HEK293 (cell line): Measurements from ENCODE around the gene EVI5L.
A peak's percentile ranks its signal among the peaks of the same experiment; 100 is the strongest.

Experiments
- BCL11B ChIP-seq: fragments of 450-650 bp; formaldehyde crosslinking; IDR thresholded peaks from 2 replicates; pipeline ENCODE4 v1.5.1; 2016; ENCODE audit warnings: low read depth, missing biosample characterization, missing genetic modification characterization
- HOXC10 ChIP-seq: sonication (generic); formaldehyde crosslinking; IDR thresholded peaks from 2 replicates; pipeline ENCODE4 v1.8.1; 2023; ENCODE audit warnings: mild to moderate bottlenecking, missing genetic modification reagents
- KLF8 ChIP-seq: fragments of 450-650 bp; formaldehyde crosslinking; IDR thresholded peaks from 2 replicates; pipeline ENCODE4 v1.5.1; 2016; ENCODE audit warnings: missing biosample characterization, missing genetic modification characterization
- MEIS1 ChIP-seq: sonication (generic); formaldehyde crosslinking; IDR thresholded peaks from 2 replicates; pipeline ENCODE4 v1.8.1; 2022; ENCODE audit warnings: missing genetic modification reagents, mild to moderate bottlenecking, borderline replicate concordance
- MYNN ChIP-seq: fragments of 450-650 bp; formaldehyde crosslinking; IDR thresholded peaks from 2 replicates; pipeline ENCODE4 v1.5.1; 2016; ENCODE audit warnings: missing biosample characterization, missing genetic modification characterization, borderline replicate concordance
- PRDM1 ChIP-seq: fragments of 450-650 bp; formaldehyde crosslinking; IDR thresholded peaks from 2 replicates; pipeline ENCODE4; 2016; ENCODE audit warnings: missing biosample characterization, missing genetic modification characterization
- SP7 ChIP-seq: fragments of 450-650 bp; formaldehyde crosslinking; IDR thresholded peaks from 2 replicates; pipeline ENCODE4 v1.5.1; 2016; ENCODE audit warnings: missing biosample characterization, missing genetic modification characterization
- YY1 ChIP-seq: fragments of 450-650 bp; formaldehyde crosslinking; IDR thresholded peaks from 2 replicates; pipeline ENCODE4 v1.5.1; 2018; ENCODE audit warnings: missing biosample characterization, missing genetic modification characterization
- ZBTB21 ChIP-seq: fragments of 450-650 bp; formaldehyde crosslinking; IDR thresholded peaks from 2 replicates; pipeline ENCODE4 v1.5.1; 2017; ENCODE audit warnings: missing biosample characterization, missing genetic modification characterization
- ZBTB7A ChIP-seq: fragments of 450-650 bp; formaldehyde crosslinking; IDR thresholded peaks from 2 replicates; pipeline ENCODE4 v1.5.1; 2016; ENCODE audit warnings: low read depth, missing biosample characterization, missing genetic modification characterization
- ZIC2 ChIP-seq: fragments of 450-650 bp; formaldehyde crosslinking; IDR thresholded peaks from 2 replicates; pipeline ENCODE4 v1.5.1; 2016; ENCODE audit warnings: missing biosample characterization, missing genetic modification characterization
- ZNF132 ChIP-seq: fragments of 450-650 bp; formaldehyde crosslinking; IDR thresholded peaks from 2 replicates; pipeline ENCODE4 v1.5.1; 2017; ENCODE audit warnings: missing biosample characterization, missing genetic modification characterization, borderline replicate concordance
- ZNF140 ChIP-seq: fragments of 450-650 bp; formaldehyde crosslinking; IDR thresholded peaks from 2 replicates; pipeline ENCODE4 v1.5.1; 2016; ENCODE audit warnings: missing biosample characterization, missing genetic modification characterization
- ZNF223 ChIP-seq: fragments of 450-650 bp; formaldehyde crosslinking; IDR thresholded peaks from 2 replicates; pipeline ENCODE4 v1.5.1; 2016; ENCODE audit warnings: missing biosample characterization, missing genetic modification characterization
- ZNF24 ChIP-seq: fragments of 450-650 bp; formaldehyde crosslinking; IDR thresholded peaks from 2 replicates; pipeline ENCODE4 v1.5.1; 2016; ENCODE audit warnings: missing biosample characterization, missing genetic modification characterization
- ZNF266 ChIP-seq: fragments of 450-650 bp; formaldehyde crosslinking; IDR thresholded peaks from 2 replicates; pipeline ENCODE4 v1.5.1; 2016; ENCODE audit warnings: missing biosample characterization, missing genetic modification characterization, low read depth
- ZNF302 ChIP-seq: fragments of 450-650 bp; formaldehyde crosslinking; IDR thresholded peaks from 2 replicates; pipeline ENCODE4 v1.5.1; 2016; ENCODE audit warnings: missing biosample characterization, missing genetic modification characterization, low read depth
- ZNF366 ChIP-seq: fragments of 450-650 bp; formaldehyde crosslinking; conservative IDR thresholded peaks from 2 replicates; pipeline ENCODE4 v1.5.1; 2016; ENCODE audit warnings: missing biosample characterization, missing genetic modification characterization
- ZNF391 ChIP-seq: fragments of 450-650 bp; formaldehyde crosslinking; IDR thresholded peaks from 2 replicates; pipeline ENCODE4 v1.5.1; 2016; ENCODE audit warnings: low read depth, missing biosample characterization, missing genetic modification characterization, borderline replicate concordance
- ZNF510 ChIP-seq: fragments of 450-650 bp; formaldehyde crosslinking; IDR thresholded peaks from 2 replicates; pipeline ENCODE4 v1.5.1; 2018; ENCODE audit warnings: mild to moderate bottlenecking, missing genetic modification characterization, missing biosample characterization; ENCODE audit not compliant: insufficient replicate concordance
- ZNF571 ChIP-seq: fragments of 450-650 bp; formaldehyde crosslinking; IDR thresholded peaks from 2 replicates; pipeline ENCODE4 v1.5.0; 2017; ENCODE audit warnings: missing biosample characterization, missing genetic modification characterization
- ZNF596 ChIP-seq: fragments of 450-650 bp; IDR thresholded peaks from 2 replicates; pipeline ENCODE4 v1.5.0; 2018; ENCODE audit warnings: missing biosample characterization, mild to moderate bottlenecking, missing genetic modification characterization, moderate library complexity
- ZNF624 ChIP-seq: fragments of 450-650 bp; formaldehyde crosslinking; IDR thresholded peaks from 2 replicates; pipeline ENCODE4 v1.5.1; 2017; ENCODE audit warnings: missing biosample characterization, missing genetic modification characterization
- ZNF658 ChIP-seq: fragments of 450-650 bp; formaldehyde crosslinking; IDR thresholded peaks from 2 replicates; pipeline ENCODE4; 2016; ENCODE audit warnings: missing biosample characterization, missing genetic modification characterization
- ZNF768 ChIP-seq: fragments of 450-650 bp; formaldehyde crosslinking; IDR thresholded peaks from 2 replicates; pipeline ENCODE4 v1.5.1; 2018; ENCODE audit warnings: missing biosample characterization, mild to moderate bottlenecking, missing genetic modification characterization
- ZNF776 ChIP-seq: fragments of 450-650 bp; formaldehyde crosslinking; IDR thresholded peaks from 2 replicates; pipeline ENCODE4 v1.5.0; 2017; ENCODE audit warnings: missing biosample characterization, missing genetic modification characterization, borderline replicate concordance
- TF ChIP-seq, protein P1 (sequence below): fragments of 450-650 bp; formaldehyde crosslinking; IDR thresholded peaks from 2 replicates; pipeline ENCODE4 v1.5.1; 2016; ENCODE audit warnings: missing biosample characterization, missing genetic modification characterization
- TF ChIP-seq, protein P2 (sequence below): fragments of 450-650 bp; formaldehyde crosslinking; IDR thresholded peaks from 2 replicates; pipeline ENCODE4 v1.5.1; 2016; ENCODE audit warnings: missing biosample characterization, missing genetic modification characterization
- TF ChIP-seq, protein P3 (sequence below): fragments of 450-650 bp; IDR thresholded peaks from 2 replicates; pipeline ENCODE4 v1.5.1; 2018; ENCODE audit warnings: missing biosample characterization, mild to moderate bottlenecking, missing genetic modification characterization
- TF ChIP-seq, protein P4 (sequence below): fragments of 450-650 bp; formaldehyde crosslinking; IDR thresholded peaks from 2 replicates; pipeline ENCODE4 v1.5.1; 2016; ENCODE audit warnings: missing biosample characterization, missing genetic modification characterization
- TF ChIP-seq, protein P5 (sequence below): fragments of 450-650 bp; formaldehyde crosslinking; IDR thresholded peaks from 2 replicates; pipeline ENCODE4 v1.5.1; 2016; ENCODE audit warnings: missing biosample characterization, missing genetic modification characterization
- TF ChIP-seq, protein P6 (sequence below): fragments of 450-650 bp; formaldehyde crosslinking; IDR thresholded peaks from 2 replicates; pipeline ENCODE4 v1.5.1; 2016; ENCODE audit warnings: missing biosample characterization, missing genetic modification characterization

EVI5L gene

DNA sequence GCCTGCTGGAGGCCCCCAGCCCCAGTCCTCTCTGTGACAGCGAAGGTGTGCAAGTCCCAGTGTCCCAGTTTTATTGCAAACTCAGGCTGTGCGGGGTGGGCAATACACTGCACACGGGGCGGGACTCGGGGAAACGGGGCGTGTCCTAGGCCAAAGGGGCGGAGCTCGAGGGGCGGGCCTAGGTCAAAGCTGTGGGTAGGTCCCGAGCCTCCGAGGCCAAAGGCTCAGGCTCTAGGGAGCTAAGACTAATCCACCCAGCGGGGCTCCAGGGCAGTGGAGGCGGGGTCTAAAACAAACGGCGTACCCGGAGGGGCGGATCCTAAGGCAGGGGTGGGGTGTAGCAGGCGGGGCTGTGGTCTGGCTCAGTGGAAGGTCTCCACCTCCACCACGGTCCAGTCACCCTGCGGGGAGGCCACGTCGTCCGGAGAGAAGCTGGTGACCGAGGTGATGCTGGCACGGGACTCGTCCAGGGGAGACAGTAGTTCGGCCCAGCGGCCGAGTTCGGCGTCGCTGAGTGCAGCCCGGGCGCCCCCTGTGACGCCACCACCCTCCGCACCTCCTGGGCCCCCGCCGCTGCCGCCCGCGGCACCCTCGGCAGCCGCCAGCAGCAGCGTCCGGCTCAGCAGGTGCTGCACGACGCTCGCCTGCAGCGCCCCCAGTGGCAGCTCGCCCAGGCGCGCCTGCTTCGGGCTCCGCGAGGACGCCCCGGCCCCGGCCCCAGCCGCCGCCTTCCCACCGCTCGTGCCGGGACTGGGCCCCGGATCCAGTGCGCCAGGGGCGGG is 38.8 kb downstream of the EVI5L start (continued):
- TF ChIP-seq YY1 (tag by site-specific recombination): 0 out of 2 replicates have a peak, but pooled peaks have one; percentile 51
- TF ChIP-seq, protein P1, sequence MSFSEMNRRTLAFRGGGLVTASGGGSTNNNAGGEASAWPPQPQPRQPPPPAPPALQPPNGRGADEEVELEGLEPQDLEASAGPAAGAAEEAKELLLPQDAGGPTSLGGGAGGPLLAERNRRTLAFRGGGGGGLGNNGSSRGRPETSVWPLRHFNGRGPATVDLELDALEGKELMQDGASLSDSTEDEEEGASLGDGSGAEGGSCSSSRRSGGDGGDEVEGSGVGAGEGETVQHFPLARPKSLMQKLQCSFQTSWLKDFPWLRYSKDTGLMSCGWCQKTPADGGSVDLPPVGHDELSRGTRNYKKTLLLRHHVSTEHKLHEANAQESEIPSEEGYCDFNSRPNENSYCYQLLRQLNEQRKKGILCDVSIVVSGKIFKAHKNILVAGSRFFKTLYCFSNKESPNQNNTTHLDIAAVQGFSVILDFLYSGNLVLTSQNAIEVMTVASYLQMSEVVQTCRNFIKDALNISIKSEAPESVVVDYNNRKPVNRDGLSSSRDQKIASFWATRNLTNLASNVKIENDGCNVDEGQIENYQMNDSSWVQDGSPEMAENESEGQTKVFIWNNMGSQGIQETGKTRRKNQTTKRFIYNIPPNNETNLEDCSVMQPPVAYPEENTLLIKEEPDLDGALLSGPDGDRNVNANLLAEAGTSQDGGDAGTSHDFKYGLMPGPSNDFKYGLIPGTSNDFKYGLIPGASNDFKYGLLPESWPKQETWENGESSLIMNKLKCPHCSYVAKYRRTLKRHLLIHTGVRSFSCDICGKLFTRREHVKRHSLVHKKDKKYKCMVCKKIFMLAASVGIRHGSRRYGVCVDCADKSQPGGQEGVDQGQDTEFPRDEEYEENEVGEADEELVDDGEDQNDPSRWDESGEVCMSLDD (tag by site-specific recombination): no peak; the same call in 1 of the 2 replicates
- TF ChIP-seq PRDM1 (tag by site-specific recombination): no peak
- TF ChIP-seq ZBTB21 (tag by site-specific recombination): no peak
- TF ChIP-seq, protein P2, sequence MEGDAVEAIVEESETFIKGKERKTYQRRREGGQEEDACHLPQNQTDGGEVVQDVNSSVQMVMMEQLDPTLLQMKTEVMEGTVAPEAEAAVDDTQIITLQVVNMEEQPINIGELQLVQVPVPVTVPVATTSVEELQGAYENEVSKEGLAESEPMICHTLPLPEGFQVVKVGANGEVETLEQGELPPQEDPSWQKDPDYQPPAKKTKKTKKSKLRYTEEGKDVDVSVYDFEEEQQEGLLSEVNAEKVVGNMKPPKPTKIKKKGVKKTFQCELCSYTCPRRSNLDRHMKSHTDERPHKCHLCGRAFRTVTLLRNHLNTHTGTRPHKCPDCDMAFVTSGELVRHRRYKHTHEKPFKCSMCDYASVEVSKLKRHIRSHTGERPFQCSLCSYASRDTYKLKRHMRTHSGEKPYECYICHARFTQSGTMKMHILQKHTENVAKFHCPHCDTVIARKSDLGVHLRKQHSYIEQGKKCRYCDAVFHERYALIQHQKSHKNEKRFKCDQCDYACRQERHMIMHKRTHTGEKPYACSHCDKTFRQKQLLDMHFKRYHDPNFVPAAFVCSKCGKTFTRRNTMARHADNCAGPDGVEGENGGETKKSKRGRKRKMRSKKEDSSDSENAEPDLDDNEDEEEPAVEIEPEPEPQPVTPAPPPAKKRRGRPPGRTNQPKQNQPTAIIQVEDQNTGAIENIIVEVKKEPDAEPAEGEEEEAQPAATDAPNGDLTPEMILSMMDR (tag by site-specific recombination): peak; percentile 72; the same call in 1 of the 2 replicates
- peak; percentile 87 for TF ChIP-seq ZIC2 (tag by site-specific recombination)
- TF ChIP-seq ZNF302: no peak
- TF ChIP-seq ZNF24 (tag by site-specific recombination): no peak
- TF ChIP-seq SP7 (tag by site-specific recombination): peak; percentile 65
- TF ChIP-seq HOXC10 (CRISPR knock-in tag): no peak
- TF ChIP-seq, protein P3, sequence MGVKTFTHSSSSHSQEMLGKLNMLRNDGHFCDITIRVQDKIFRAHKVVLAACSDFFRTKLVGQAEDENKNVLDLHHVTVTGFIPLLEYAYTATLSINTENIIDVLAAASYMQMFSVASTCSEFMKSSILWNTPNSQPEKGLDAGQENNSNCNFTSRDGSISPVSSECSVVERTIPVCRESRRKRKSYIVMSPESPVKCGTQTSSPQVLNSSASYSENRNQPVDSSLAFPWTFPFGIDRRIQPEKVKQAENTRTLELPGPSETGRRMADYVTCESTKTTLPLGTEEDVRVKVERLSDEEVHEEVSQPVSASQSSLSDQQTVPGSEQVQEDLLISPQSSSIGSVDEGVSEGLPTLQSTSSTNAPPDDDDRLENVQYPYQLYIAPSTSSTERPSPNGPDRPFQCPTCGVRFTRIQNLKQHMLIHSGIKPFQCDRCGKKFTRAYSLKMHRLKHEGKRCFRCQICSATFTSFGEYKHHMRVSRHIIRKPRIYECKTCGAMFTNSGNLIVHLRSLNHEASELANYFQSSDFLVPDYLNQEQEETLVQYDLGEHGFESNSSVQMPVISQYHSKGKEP (tag by site-specific recombination): peak; percentile 69
- no peak for TF ChIP-seq ZNF776
- no peak for TF ChIP-seq ZNF266 (tag by site-specific recombination)
- TF ChIP-seq ZNF571 (tag by site-specific recombination): no peak
- no peak for TF ChIP-seq ZNF510 (tag by site-specific recombination)
- no peak for TF ChIP-seq MEIS1 (CRISPR knock-in tag)
- TF ChIP-seq KLF8 (tag by site-specific recombination): no peak
- TF ChIP-seq ZNF658: no peak
- TF ChIP-seq ZNF624: no peak
- TF ChIP-seq ZNF391 (tag by site-specific recombination): no peak
- no peak for TF ChIP-seq ZNF140 (tag by site-specific recombination)
- TF ChIP-seq BCL11B (tag by site-specific recombination): 0 out of 2 replicates have a peak, but pooled peaks have one; percentile 63
- no peak for TF ChIP-seq ZNF768
- no peak for TF ChIP-seq ZNF366 (tag by site-specific recombination)
- no peak for TF ChIP-seq ZBTB7A (tag by site-specific recombination)
- TF ChIP-seq, protein P4, sequence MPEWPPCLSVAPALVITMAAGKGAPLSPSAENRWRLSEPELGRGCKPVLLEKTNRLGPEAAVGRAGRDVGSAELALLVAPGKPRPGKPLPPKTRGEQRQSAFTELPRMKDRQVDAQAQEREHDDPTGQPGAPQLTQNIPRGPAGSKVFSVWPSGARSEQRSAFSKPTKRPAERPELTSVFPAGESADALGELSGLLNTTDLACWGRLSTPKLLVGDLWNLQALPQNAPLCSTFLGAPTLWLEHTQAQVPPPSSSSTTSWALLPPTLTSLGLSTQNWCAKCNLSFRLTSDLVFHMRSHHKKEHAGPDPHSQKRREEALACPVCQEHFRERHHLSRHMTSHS (tag by site-specific recombination): no peak
- no peak for TF ChIP-seq ZNF596 (tag by site-specific recombination)
- TF ChIP-seq MYNN (tag by site-specific recombination): no peak
- TF ChIP-seq, protein P5, sequence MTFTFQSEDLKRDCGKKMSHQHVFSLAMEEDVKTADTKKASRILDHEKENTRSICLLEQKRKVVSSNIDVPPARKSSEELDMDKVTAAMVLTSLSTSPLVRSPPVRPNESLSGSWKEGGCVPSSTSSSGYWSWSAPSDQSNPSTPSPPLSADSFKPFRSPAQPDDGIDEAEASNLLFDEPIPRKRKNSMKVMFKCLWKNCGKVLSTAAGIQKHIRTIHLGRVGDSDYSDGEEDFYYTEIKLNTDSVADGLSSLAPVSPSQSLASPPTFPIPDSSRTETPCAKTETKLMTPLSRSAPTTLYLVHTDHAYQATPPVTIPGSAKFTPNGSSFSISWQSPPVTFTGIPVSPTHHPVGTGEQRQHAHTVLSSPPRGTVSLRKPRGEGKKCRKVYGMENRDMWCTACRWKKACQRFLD (tag by site-specific recombination): no peak
- TF ChIP-seq, protein P6, sequence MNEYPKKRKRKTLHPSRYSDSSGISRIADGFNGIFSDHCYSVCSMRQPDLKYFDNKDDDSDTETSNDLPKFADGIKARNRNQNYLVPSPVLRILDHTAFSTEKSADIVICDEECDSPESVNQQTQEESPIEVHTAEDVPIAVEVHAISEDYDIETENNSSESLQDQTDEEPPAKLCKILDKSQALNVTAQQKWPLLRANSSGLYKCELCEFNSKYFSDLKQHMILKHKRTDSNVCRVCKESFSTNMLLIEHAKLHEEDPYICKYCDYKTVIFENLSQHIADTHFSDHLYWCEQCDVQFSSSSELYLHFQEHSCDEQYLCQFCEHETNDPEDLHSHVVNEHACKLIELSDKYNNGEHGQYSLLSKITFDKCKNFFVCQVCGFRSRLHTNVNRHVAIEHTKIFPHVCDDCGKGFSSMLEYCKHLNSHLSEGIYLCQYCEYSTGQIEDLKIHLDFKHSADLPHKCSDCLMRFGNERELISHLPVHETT (tag by site-specific recombination): no peak
- TF ChIP-seq ZNF132 (tag by site-specific recombination): no peak
- no peak for TF ChIP-seq ZNF223 (tag by site-specific recombination)
